HepG2 (cell line): Measurements from ENCODE around the gene COPS6. TPM values are rescaled to one million over a fixed set of nuclear protein-coding genes. Genes with fewer than 3 reads are reported as not detected.

ENCODE experiments used
- FOXK1 ChIP-seq: sonication (generic); formaldehyde crosslinking; IDR thresholded peaks from 2 replicates; pipeline ENCODE4 v1.4.0; 2020; ENCODE audit warnings: low read depth, missing genetic modification reagents, borderline replicate concordance
- HIVEP1 ChIP-seq: sonication (generic); formaldehyde crosslinking; IDR thresholded peaks from 2 replicates; pipeline ENCODE4 v1.4.0; 2020; ENCODE audit warnings: mild to moderate bottlenecking, missing genetic modification reagents
- KDM6A ChIP-seq: IDR thresholded peaks from 2 replicates; pipeline ENCODE4 v1.6.1; 2016; ENCODE audit warnings: low read depth
- ONECUT2 ChIP-seq: sonication (generic); formaldehyde crosslinking; IDR thresholded peaks from 2 replicates; pipeline ENCODE4 v1.4.0; 2020; ENCODE audit warnings: missing genetic modification reagents
- THAP9 ChIP-seq: sonication (generic); formaldehyde crosslinking; IDR thresholded peaks from 2 replicates; pipeline ENCODE4; 2020; ENCODE audit warnings: missing genetic modification reagents, mild to moderate bottlenecking, borderline replicate concordance
- ZNF143 ChIP-seq: sonication (generic); formaldehyde crosslinking; IDR thresholded peaks from 2 replicates; pipeline ENCODE4 v1.4.0; 2020; ENCODE audit warnings: missing genetic modification reagents
- ZNF292 ChIP-seq: sonication (generic); formaldehyde crosslinking; IDR thresholded peaks from 2 replicates; pipeline ENCODE4 v1.8.1; 2022; ENCODE audit warnings: mild to moderate bottlenecking, low read depth, missing genetic modification reagents, borderline replicate concordance
- ZNF460 ChIP-seq: sonication (generic); formaldehyde crosslinking; IDR thresholded peaks from 2 replicates; pipeline ENCODE4 v1.5.1; 2020; ENCODE audit warnings: missing genetic modification reagents, mild to moderate bottlenecking, borderline replicate concordance
- ZNF598 ChIP-seq: sonication (generic); formaldehyde crosslinking; IDR thresholded peaks from 2 replicates; pipeline ENCODE4 v1.5.1; 2020; ENCODE audit warnings: mild to moderate bottlenecking, missing genetic modification reagents, borderline replicate concordance
- ZNF614 ChIP-seq: IDR thresholded peaks from 2 replicates; pipeline ENCODE4 v1.6.1; 2018; ENCODE audit warnings: missing biosample characterization, missing genetic modification reagents, inconsistent platforms, borderline replicate concordance
- polyA plus RNA-seq, 8 experiments: library from polyadenylated mRNA; depleted of rRNA in 3 of 8; stranded (reverse) in 7 of 8; unstranded in 1 of 8; fragments of >200 nt; fragmentation: Illumina TruSeq in 4 of 8; extraction: Trizol in 4 of 8; gene quantifications; 2 replicates each; pipeline versions ENCODE4 v1.2.1 to v1.2.3, GENCODE V29; 2011 to 2016; ENCODE audit warnings: low read depth in 4 of 8, missing spikeins in 1 of 8, mixed read lengths in 1 of 8; ENCODE audit not compliant: insufficient read depth in 1 of 8
- total RNA-seq, 5 experiments: library from RNA; depleted of rRNA; stranded (reverse); fragments of >200 nt; fragmentation: Illumina TruSeq; extraction: Trizol; gene quantifications; 2 replicates each; pipeline ENCODE4 v1.2.3, GENCODE V29; 2016; ENCODE audit warnings: low read depth in 1 of 5
- TF ChIP-seq, protein P1 (sequence below): sonication (generic); formaldehyde crosslinking; IDR thresholded peaks from 2 replicates; pipeline ENCODE4 v1.8.1; 2023; ENCODE audit warnings: mild to moderate bottlenecking, inconsistent platforms, moderate library complexity, missing genetic modification reagents, borderline replicate concordance
- TF ChIP-seq, protein P2 (sequence below), 2 experiments: sonication (generic) in 1 of 2; formaldehyde crosslinking in 1 of 2; IDR thresholded peaks; 2 replicates each; pipeline versions ENCODE4 v1.6.1 to v1.9.0; 2014 to 2022; ENCODE audit warnings: antibody characterized with exemption in 1 of 2, borderline replicate concordance in 1 of 2, inconsistent platforms in 1 of 2, low read depth in 1 of 2, missing genetic modification reagents in 1 of 2

COPS6 gene
- total and polyA plus RNA-seq, 2 of the 13 experiments (the other 11 are each of a cell fraction or from before 2014, with no cell fraction given), result 33.4 to 117 TPM

DNA sequence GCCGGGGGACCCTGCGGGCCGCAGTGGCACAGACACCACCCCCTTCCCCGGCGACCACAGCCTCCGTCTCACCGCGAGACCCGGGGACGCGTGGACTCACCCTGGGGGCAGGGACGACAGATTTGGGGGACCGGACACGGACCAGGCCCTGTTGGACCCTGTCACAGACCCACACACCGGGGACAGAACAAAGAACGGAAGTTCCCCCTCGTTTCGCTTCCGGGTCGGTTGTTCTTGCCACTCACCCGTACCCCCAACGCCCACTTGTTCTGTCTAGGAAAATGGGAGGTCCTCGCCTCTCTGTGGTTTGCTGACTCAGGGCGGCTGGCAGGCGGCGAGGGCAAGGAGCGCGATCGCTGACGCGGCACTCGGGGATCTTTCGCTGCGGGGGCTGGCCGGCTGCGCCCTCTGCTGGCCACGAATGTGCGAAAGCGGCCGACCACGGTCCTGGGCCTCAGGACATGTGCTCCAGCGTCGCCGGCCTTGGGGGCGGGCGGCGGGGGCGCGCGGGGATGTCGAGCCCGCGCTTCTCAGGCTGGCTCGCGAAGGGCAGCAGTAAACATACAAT lies 7.2 kb upstream of the COPS6 start, which contains the start of gene ZNF3 (continued):
- TF ChIP-seq HIVEP1 (CRISPR knock-in tag) (peak; percentile 79), ZNF614 (CRISPR knock-in tag) (peak; percentile 96), FOXK1 (CRISPR knock-in tag) (peak; percentile 93; the same call in 1 of the 2 replicates), ONECUT2 (no peak), ZNF460 (CRISPR knock-in tag) (no peak; the same call in 1 of the 2 replicates), ZNF598 (CRISPR knock-in tag) (peak; percentile 97), ZNF292 (CRISPR knock-in tag) (no peak), KDM6A (CRISPR knock-in tag) (no peak), THAP9 (CRISPR knock-in tag) (peak; percentile 86; the same call in 1 of the 2 replicates), ZNF143 (CRISPR knock-in tag) (peak; percentile 36; the same call in 1 of the 2 replicates)
- TF ChIP-seq, protein P1, sequence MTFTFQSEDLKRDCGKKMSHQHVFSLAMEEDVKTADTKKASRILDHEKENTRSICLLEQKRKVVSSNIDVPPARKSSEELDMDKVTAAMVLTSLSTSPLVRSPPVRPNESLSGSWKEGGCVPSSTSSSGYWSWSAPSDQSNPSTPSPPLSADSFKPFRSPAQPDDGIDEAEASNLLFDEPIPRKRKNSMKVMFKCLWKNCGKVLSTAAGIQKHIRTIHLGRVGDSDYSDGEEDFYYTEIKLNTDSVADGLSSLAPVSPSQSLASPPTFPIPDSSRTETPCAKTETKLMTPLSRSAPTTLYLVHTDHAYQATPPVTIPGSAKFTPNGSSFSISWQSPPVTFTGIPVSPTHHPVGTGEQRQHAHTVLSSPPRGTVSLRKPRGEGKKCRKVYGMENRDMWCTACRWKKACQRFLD, result 0 out of 2 replicates have a peak, but pooled peaks have one; percentile 0
- TF ChIP-seq, protein P2, sequence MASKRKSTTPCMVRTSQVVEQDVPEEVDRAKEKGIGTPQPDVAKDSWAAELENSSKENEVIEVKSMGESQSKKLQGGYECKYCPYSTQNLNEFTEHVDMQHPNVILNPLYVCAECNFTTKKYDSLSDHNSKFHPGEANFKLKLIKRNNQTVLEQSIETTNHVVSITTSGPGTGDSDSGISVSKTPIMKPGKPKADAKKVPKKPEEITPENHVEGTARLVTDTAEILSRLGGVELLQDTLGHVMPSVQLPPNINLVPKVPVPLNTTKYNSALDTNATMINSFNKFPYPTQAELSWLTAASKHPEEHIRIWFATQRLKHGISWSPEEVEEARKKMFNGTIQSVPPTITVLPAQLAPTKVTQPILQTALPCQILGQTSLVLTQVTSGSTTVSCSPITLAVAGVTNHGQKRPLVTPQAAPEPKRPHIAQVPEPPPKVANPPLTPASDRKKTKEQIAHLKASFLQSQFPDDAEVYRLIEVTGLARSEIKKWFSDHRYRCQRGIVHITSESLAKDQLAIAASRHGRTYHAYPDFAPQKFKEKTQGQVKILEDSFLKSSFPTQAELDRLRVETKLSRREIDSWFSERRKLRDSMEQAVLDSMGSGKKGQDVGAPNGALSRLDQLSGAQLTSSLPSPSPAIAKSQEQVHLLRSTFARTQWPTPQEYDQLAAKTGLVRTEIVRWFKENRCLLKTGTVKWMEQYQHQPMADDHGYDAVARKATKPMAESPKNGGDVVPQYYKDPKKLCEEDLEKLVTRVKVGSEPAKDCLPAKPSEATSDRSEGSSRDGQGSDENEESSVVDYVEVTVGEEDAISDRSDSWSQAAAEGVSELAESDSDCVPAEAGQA (IDR thresholded peaks at IDR 0.05; ENCODE audit: low read depth), result 0 out of 2 replicates have a peak, but pooled peaks have one; percentile 55
- TF ChIP-seq, protein P2 (CRISPR knock-in tag; IDR thresholded peaks at IDR 0.05; ENCODE audit: borderline replicate concordance), result no peak; the same call in 1 of the 2 replicates
